KMS-11 (cell line): Measurements from ENCODE around the gene KCNB1.

Experiments used
- H2AFZ ChIP-seq: fragments of 200-600 bp; sonication (generic); 2 replicates; pipeline ENCODE4 v1.6.1; 2016; ENCODE audit warnings: antibody characterized with exemption, mixed run types, low read depth
- H3K27ac ChIP-seq: fragments of 200-600 bp; sonication (generic); 2 replicates; pipeline ENCODE4 v1.6.1; 2016; ENCODE audit warnings: mild to moderate bottlenecking, mixed run types
- H3K27me3 ChIP-seq: fragments of 200-600 bp; sonication (generic); 2 replicates; pipeline ENCODE4 v1.6.1; 2017; ENCODE audit warnings: mild to moderate bottlenecking, low read depth, mixed run types, moderate library complexity; ENCODE audit not compliant: insufficient read depth
- H3K36me3 ChIP-seq: fragments of 200-600 bp; sonication (generic); 2 replicates; pipeline ENCODE4 v1.6.1; 2017; ENCODE audit warnings: mild to moderate bottlenecking, mixed run types; ENCODE audit not compliant: insufficient read depth
- H3K4me1 ChIP-seq: fragments of 200-600 bp; sonication (generic); 2 replicates; pipeline ENCODE4 v1.6.1; 2016; ENCODE audit warnings: mild to moderate bottlenecking, low read depth, mixed run types; ENCODE audit not compliant: poor library complexity, severe bottlenecking
- H3K4me2 ChIP-seq: fragments of 200-600 bp; sonication (generic); 2 replicates; pipeline ENCODE4 v1.7.0; 2016; ENCODE audit warnings: mild to moderate bottlenecking, mixed run types
- H3K4me3 ChIP-seq: fragments of 200-600 bp; sonication (generic); IDR thresholded peaks from 2 replicates; pipeline ENCODE4 v1.6.1; 2017; ENCODE audit warnings: low read depth, low read length, mixed read lengths; ENCODE audit not compliant: insufficient read depth
- H3K79me2 ChIP-seq: fragments of 200-600 bp; sonication (generic); 2 replicates; pipeline ENCODE4 v1.6.1; 2016; ENCODE audit warnings: low read depth, mixed run types; ENCODE audit not compliant: insufficient read depth
- H3K9ac ChIP-seq: fragments of 200-600 bp; sonication (generic); 2 replicates; pipeline ENCODE4 v1.6.1; 2016; ENCODE audit warnings: mild to moderate bottlenecking, mixed run types
- H4K20me1 ChIP-seq: fragments of 200-600 bp; sonication (generic); 2 replicates; pipeline ENCODE4 v1.6.1; 2016; ENCODE audit warnings: mild to moderate bottlenecking, mixed run types; ENCODE audit not compliant: insufficient read depth
- CTCF ChIP-seq: fragments of 200-600 bp; sonication (generic); conservative IDR thresholded peaks from 2 replicates; pipeline ENCODE4 v1.6.1; 2017; ENCODE audit warnings: low read depth, mild to moderate bottlenecking, antibody characterized with exemption, low read length, moderate library complexity, mixed read lengths

The KCNB1 gene

GRCh38 chr20:49513517-49513916 is 31.0 kb upstream of the KCNB1 start:
- H3K4me3 ChIP-seq: no peak overlapping the region
- no peaks in the 10 kb centered on the region for H3K79me2 ChIP-seq
- H4K20me1 ChIP-seq: no peaks in the 10 kb centered on the region
- H2AFZ ChIP-seq: no peak overlapping the region
- no peak overlapping the region for H3K9ac ChIP-seq
- peaks cover 40% of the 10 kb centered on the region for H3K27me3 ChIP-seq
- H3K4me2 ChIP-seq: no peak overlapping the region
- H3K4me1 ChIP-seq: peaks cover 7% of the 10 kb centered on the region
- TF ChIP-seq CTCF: no peak
- H3K27ac ChIP-seq: no peak overlapping the region
- H3K36me3 ChIP-seq: no peaks in the 10 kb centered on the region

GRCh38 chr20:49513009-49513408 is 30.5 kb upstream of the KCNB1 start:
- Histone ChIP-seq H2AFZ (no peak overlapping the region), H3K9ac (no peak overlapping the region), H3K4me2 (no peak overlapping the region), H3K79me2 (no peaks in the 10 kb centered on the region), H3K27me3 (peaks cover 41% of the 10 kb centered on the region), H3K4me1 (peaks cover 9% of the 10 kb centered on the region), H4K20me1 (no peaks in the 10 kb centered on the region), H3K36me3 (no peaks in the 10 kb centered on the region), H3K4me3 (no peak overlapping the region), H3K27ac (no peak overlapping the region)
- no peak for TF ChIP-seq CTCF

GRCh38 chr20:49511788-49512525 is 29.5 kb upstream of the KCNB1 start:
- Histone ChIP-seq H3K4me3 (no peak overlapping the region), H3K27ac (no peak overlapping the region), H4K20me1 (no peaks in the 10 kb centered on the region), H3K36me3 (no peaks in the 10 kb centered on the region), H3K27me3 (peaks cover 51% of the 10 kb centered on the region), H3K4me2 (no peak overlapping the region), H3K4me1 (peaks cover 9% of the 10 kb centered on the region), H2AFZ (no peak overlapping the region), H3K79me2 (no peaks in the 10 kb centered on the region), H3K9ac (no peak overlapping the region)
- no peak for TF ChIP-seq CTCF

- Histone ChIP-seq H3K79me2 (no peaks in the 10 kb centered on the region), H3K4me1 (peaks cover 9% of the 10 kb centered on the region), H3K4me3 (no peak overlapping the region), H3K9ac (no peak overlapping the region), H2AFZ (no peak overlapping the region), H3K4me2 (no peak overlapping the region), H3K36me3 (no peaks in the 10 kb centered on the region), H4K20me1 (no peaks in the 10 kb centered on the region), H3K27ac (no peak overlapping the region), H3K27me3 (peaks cover 55% of the 10 kb centered on the region)
- TF ChIP-seq CTCF: no peak
Observed at GRCh38 chr20:49510562-49511122, 28.2 kb upstream of the KCNB1 start.
